ENCODE measurements around the gene PPP6R2.

DNA sequence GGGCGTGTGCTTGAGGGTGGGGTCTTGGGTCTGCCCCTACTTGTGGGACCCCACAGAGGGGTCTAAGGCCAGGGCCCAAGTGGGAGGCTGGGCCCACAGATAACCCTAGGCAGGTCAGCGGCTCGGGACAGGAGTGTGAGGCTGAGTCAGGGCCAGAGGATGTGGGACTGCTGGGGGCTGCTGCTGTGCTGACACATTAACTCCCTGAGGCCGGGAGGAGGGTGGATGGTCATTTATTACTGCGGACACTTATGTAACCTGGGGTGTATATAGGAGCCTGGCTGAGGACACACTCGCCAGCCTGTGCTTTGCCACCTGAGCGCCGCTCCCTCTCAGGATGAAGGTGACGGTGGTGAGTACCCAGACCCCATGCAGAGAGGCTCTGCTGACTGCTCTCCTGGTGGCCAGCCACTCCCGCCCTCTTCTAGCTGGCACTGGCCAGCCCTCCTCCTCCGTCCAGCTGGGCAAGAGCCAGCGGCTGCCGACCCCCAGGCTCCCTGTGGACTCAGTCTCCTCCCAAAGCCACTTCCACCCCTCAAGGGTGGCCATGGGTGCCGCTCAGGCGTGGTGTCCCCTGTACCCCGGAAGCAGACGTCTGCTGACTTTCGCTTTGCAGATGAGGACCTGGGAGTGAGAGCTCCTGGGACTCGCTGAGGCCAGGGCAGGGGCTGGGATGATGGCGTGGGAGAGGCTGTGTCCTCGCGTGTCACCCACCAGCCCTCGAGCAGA lies 143.6 kb downstream of the PPP6R2 start, which contains the start of gene MIOX:
- TF ChIP-seq, protein P1, sequence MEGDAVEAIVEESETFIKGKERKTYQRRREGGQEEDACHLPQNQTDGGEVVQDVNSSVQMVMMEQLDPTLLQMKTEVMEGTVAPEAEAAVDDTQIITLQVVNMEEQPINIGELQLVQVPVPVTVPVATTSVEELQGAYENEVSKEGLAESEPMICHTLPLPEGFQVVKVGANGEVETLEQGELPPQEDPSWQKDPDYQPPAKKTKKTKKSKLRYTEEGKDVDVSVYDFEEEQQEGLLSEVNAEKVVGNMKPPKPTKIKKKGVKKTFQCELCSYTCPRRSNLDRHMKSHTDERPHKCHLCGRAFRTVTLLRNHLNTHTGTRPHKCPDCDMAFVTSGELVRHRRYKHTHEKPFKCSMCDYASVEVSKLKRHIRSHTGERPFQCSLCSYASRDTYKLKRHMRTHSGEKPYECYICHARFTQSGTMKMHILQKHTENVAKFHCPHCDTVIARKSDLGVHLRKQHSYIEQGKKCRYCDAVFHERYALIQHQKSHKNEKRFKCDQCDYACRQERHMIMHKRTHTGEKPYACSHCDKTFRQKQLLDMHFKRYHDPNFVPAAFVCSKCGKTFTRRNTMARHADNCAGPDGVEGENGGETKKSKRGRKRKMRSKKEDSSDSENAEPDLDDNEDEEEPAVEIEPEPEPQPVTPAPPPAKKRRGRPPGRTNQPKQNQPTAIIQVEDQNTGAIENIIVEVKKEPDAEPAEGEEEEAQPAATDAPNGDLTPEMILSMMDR (IDR thresholded peaks at IDR 0.05): no peak
- TF ChIP-seq POLR2A (IDR thresholded peaks at IDR 0.05): no peak
